GM13977 (cell line): ENCODE measurements around the gene IL1RAPL1.

ENCODE experiments used
- DNase-seq: peaks from one replicate; pipeline ENCODE4 v3.0.0; 2012; ENCODE audit warnings: low spot score
- in situ Hi-C: fragments of 300-500 bp; cut with MboI; formaldehyde crosslinking; loops from one replicate; pipeline ENCODE4 v1.12.0; 2022; ENCODE audit warnings: low sequenced_read_pairs, low pct_unique_long_range_greater_than_20kb, mixed read lengths, inconsistent platforms; ENCODE audit not compliant: unreplicated experiment
- TF ChIP-seq, protein P1 (sequence below): IDR thresholded peaks from 2 replicates; pipeline ENCODE4 v1.5.1; 2012; ENCODE audit warnings: mild to moderate bottlenecking, control low read depth; ENCODE audit not compliant: insufficient read depth; ENCODE audit errors: extremely low read depth, missing control alignments

IL1RAPL1 gene

DNA sequence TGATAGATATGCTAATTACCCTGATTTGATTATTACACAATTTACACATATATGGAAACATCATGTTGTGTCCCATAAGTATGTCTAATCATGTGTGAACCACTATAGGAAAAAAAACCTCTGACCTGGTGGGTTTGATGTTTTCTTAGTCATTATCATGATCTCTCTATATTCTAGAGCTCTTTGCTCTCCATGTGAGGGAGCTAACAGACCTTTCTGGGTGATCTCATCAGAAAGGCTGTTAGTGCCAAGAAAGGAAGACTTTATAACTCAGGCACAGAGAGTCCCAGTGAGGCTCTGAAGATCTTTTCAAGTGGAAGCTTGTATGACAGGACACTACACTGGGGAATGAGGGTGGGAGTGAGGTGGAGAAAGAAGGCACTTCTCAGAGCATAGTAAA, 1100.4 kb downstream of the IL1RAPL1 start:
- TF ChIP-seq, protein P1, sequence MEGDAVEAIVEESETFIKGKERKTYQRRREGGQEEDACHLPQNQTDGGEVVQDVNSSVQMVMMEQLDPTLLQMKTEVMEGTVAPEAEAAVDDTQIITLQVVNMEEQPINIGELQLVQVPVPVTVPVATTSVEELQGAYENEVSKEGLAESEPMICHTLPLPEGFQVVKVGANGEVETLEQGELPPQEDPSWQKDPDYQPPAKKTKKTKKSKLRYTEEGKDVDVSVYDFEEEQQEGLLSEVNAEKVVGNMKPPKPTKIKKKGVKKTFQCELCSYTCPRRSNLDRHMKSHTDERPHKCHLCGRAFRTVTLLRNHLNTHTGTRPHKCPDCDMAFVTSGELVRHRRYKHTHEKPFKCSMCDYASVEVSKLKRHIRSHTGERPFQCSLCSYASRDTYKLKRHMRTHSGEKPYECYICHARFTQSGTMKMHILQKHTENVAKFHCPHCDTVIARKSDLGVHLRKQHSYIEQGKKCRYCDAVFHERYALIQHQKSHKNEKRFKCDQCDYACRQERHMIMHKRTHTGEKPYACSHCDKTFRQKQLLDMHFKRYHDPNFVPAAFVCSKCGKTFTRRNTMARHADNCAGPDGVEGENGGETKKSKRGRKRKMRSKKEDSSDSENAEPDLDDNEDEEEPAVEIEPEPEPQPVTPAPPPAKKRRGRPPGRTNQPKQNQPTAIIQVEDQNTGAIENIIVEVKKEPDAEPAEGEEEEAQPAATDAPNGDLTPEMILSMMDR: no peak
- DNase-seq: no peak
- in situ Hi-C loops: no loop called here

DNA sequence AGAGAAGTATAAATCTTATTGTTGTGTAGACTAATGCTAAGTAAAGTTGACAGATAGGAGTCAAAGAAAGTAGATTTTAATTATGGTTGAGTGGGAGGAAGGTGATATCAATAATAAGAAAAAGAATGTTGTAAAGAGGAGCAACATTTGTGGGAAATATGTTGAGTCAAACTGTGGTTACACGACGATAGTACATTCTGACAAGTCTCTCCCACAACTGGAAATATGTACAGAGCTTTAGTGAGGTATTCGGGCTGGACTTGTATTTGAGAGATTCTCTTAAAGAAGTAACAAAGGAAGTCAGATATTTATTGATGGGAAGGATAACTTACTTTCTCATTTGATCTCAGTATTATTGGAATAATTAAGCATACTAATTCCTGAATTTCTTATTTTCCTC, 1102.8 kb downstream of the IL1RAPL1 start:
- in situ Hi-C loops: no loop called here
- no peak for DNase-seq

DNA sequence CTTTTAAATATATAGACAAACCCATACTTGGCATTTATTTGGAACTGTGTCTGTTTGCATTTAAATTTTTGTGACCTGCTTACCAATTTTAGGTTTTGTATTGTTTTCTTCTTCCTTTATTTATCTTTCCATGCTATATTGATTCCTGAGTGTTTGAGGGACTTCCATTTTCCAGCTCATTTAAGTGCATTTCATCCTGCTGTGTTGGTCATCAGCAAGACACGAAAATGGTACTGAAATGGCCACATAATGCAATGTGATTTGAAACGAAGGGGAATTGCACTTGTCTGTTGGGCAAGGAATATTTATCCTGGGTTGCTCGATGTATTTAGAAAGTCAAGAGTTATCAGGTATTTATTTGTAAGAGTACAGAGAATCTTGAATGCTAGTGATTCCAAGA, 1103.8 kb downstream of the IL1RAPL1 start:
- in situ Hi-C loops: no loop called here
- TF ChIP-seq, protein P1: no peak
- no peak for DNase-seq

More for the DNA sequence above, 1102.8 kb downstream of the IL1RAPL1 start:
- TF ChIP-seq, protein P1: no peak

DNA sequence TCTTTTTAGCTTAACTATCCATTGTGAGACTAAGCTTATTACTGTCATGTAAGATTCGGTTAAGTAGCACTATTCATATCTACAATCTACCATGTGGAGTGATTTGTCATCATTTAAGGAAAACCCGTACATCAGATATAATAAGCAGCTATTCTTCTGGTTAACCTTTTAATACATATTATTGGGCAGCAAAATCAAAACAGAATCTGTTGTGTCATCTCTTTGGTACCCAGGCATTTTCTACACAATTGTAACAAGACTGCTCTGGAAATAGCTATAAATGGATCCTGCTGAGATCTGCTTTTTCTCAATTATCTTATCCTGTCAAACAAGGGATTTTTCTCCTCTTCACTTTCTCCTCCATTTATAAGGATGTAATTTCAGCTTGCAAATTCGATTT, 1106.7 kb downstream of the IL1RAPL1 start:
- no peak for DNase-seq
- TF ChIP-seq, protein P1: no peak
- in situ Hi-C loops: no loop called here

DNA sequence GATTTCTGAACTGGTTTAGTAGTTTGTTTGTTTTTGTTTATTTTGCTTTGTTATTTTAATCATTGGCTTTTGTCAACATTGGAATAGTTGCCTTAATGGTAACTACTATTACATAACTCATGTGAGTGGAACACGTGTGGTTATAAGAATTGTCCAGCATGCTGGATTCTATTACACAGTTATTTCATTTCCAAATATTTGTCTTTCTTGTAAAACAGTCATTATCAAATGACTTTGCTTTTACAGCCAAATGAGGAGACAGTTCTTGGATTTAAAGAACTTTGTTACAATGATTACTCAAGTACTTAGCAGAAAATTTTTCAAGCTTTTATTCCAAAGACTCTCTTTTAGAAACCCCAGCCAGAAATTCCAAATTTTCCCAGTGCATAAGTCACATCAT, 1112.0 kb downstream of the IL1RAPL1 start:
- no peak for DNase-seq
- TF ChIP-seq, protein P1: no peak
- in situ Hi-C loops: no loop called here

DNA sequence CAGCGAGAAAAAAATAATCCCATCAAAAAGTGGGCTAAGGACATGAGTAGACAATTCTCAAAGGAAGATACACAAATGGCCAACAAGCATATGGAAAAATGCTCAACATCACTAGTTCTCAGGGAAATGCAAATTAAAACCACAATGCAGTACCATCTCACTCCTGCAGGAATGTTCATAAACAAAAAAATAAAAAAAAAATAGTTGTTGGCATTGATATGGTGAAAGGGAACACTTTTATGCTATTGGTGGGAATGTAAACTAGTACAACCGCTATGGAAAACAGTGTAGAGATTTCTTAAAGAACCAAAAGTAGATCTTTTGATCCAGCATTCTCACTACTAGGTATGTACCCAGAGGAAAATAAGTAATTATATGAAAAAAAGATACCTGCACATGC, 1119.8 kb downstream of the IL1RAPL1 start:
- TF ChIP-seq, protein P1: no peak
- in situ Hi-C loops: no loop called here
- DNase-seq: no peak

DNA sequence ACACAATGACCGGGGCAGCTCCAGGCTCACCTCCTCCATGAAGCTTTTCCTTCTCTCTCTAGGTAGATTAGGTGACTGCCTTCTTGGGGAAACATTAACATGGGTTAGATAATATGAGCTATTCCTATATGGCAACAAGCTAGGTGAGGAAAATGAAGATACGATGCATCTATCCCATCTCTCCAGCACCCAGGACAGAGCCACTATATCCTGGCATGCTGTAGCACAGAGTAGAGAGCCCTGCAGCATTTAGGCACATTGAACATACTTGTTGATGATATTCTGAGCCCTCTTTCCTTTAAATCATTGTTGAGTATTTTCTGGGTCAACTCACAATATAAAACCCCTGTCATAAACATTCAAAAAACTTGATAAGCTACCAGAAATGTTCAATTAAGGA, 1133.9 kb downstream of the IL1RAPL1 start:
- no peak for DNase-seq
- TF ChIP-seq, protein P1: no peak
- in situ Hi-C loops: no loop called here
